ENCODE data around the gene APOB. TPM values are rescaled to one million over a fixed set of nuclear protein-coding genes. Genes with fewer than 3 reads are reported as not detected.

APOB gene
- total RNA-seq, 8 experiments from 2014 or later: under 0.01 to 0.15 (median 0.09) TPM; not detected in 1

DNA sequence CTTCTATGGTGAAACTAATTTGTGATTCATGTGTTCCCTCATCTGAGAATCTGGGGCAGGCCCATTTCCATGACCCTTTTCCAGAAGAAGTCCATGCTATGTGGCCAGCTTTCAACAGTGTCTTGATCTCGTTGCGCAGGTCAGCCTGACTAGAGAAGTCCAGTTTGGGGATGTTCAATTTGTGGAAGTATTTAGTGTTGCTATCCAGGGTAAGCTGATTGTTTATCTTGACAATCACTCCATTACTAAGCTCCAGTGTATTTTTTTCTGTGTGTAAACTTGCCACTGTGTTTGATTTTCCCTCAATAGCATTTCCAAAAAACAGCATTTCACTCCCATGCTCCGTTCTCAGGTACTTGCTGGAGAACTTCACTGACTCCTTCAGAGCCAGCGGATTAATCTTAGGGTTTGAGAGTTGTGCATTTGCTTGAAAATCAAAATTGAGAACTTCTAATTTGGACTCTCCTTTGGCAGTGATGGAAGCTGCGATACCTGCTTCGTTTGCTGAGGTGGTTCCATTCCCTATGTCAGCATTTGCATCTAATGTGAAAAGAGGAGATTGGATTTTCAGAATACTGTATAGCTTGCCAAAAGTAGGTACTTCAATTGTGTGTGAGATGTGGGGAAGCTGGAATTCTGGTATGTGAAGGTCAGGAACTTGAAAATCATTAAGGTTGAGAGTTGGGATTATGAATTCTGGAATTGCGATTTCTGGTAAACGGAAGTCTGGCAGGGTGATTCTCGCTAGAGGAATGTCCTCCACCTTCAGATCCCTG, 35.7 kb downstream of the APOB start:
- Histone ChIP-seq H3K4me3 (no peak overlapping the region), H3K4me1 (replicated peaks in 1 of 2) (no peaks in the 10 kb centered on the region), H3K27ac (no peak overlapping the region)
- in situ Hi-C loops (cut with MboI; ENCODE audit: low pct_unique_long_range_greater_than_20kb in 2 of 9, low sequenced_read_pairs in 9 of 9, unreplicated experiment in 9 of 9): no loop called here
- 13 to 100% (median 69%) methylated on average over 1 to 9 of the region's 9 CpGs; no CpG with 5 or more reads in 2 of the 10 experiments for WGBS, 10 experiments
- no peak for ATAC-seq (replicated peaks in 6 of 8)

DNA sequence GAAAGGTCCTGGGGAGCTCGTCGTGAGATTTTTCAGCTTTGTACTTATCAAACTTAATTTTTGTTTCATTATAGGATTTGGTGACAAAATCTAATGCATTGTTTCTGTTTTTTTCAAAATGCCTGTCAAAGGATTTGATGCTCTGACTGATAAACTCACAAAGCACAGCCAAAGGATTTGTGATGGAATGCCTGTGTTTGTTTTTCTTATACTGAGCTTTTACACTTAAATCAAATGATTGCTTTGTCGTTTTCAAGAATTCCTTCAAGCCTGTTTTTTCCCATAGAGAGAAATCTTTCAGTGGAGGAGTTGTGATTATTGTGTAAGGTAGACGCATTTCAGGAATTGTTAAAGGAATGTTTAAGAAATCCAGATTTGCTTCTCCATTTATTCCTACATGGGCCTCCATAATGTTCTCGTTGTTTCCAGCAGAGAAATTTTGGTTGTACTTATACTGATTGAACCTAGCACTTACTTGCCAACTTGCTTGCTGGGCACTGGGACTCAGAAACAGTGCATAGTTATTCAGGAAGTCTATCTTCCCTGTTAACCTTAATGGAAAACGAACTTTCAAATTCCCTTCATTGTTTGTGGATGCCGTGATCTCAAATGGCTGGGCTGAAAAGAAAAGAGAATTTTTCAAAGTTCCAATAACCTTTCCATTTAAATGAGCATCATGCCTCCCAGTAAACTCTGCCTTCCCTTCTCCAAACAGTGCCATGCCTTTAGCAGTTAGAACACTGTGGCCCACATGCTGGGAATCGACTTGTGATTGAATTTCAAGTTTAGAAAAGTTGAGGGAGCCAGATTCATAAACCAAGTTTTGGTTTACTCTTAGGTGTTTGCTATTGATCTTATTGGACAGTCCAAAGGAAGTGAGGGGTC, 36.5 kb downstream of the APOB start:
- Histone ChIP-seq H3K4me3 (no peak overlapping the region), H3K27ac (no peak overlapping the region), H3K4me1 (replicated peaks in 1 of 2) (no peaks in the 10 kb centered on the region)
- in situ Hi-C loops (cut with MboI; ENCODE audit: low pct_unique_long_range_greater_than_20kb in 2 of 9, low sequenced_read_pairs in 9 of 9, unreplicated experiment in 9 of 9): no loop called here
- WGBS, 10 experiments: 14 to 81% (median 44%) methylated on average over 1 to 8 of the region's 8 CpGs
- no peak for ATAC-seq (replicated peaks in 6 of 8)

DNA sequence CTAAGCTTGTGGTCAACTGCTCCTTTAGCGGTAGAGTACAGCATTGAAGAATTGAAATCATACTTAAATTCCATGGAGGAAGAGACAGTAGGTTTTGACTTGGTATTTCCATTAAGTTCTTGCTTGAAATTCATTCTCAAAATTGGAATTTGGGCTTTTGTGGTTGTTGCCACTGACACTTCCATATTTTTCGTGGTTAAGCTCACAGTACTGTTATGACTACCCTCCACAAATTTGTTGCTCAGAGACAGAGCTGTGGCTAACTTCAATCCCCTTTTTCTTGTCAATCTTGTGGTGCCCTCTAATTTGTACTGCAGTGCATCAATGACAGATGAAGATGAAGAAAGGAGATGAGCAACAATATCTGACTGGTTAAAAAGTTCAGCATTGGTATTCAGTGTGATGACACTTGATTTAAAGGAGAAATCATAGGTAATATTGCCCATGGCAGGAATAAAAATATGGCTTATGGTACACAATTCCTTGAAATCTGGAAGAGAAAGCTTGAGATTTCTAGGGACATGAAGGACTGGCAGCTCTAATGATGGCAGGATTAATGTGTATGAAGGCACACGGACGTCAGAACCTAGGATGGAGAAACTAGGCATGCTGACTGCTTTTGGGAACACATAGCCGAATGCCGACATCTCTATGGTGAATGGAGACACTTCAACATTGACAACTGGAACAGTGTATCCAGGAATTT, 37.3 kb downstream of the APOB start:
- in situ Hi-C loops (cut with MboI; ENCODE audit: low pct_unique_long_range_greater_than_20kb in 2 of 9, low sequenced_read_pairs in 9 of 9, unreplicated experiment in 9 of 9): no loop called here
- Histone ChIP-seq H3K4me1 (replicated peaks in 1 of 2) (no peaks in the 10 kb centered on the region), H3K4me3 (no peak overlapping the region), H3K27ac (no peak overlapping the region)
- WGBS, 10 experiments: 0 to 100% (median 64%) methylated on average over 1 to 6 of the region's 6 CpGs
- ATAC-seq (replicated peaks in 6 of 8): no peak

DNA sequence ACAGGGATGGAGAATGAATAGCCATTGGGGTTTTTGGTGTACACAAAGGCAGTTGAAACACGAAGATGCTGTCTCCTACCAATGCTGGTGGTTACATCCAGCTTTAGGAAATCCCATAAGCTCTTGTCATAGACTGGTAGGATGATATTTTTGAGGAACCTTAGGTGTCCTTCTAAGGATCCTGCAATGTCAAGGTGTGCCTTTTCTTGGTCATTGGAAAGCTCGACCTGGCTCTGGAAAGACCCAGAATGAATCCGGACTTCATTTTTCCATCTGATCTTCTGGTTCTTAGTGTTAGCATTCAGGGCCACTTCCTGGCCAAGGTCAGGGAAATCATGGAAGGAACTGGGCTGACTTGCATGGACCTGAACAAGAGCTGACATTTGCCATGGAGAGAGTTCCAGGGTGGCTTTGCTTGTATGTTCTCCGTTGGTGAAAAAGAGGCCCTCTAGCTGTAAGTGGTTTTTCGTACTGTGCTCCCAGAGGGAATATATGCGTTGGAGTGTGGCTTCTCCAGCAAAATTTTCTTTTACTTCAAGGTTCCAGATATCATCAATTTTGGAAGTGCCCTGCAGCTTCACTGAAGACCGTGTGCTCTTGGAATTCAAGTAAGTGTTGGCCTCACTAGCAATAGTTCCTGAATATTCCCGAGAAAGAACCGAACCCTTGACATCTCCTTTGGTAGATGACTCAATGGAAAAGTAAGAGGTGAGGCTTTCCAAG, 38.0 kb downstream of the APOB start:
- Histone ChIP-seq H3K4me1 (replicated peaks in 1 of 2) (no peaks in the 10 kb centered on the region), H3K27ac (no peak overlapping the region), H3K4me3 (no peak overlapping the region)
- in situ Hi-C loops (cut with MboI; ENCODE audit: low pct_unique_long_range_greater_than_20kb in 2 of 9, low sequenced_read_pairs in 9 of 9, unreplicated experiment in 9 of 9): no loop called here
- no peak for ATAC-seq (replicated peaks in 6 of 8)
- 7 to 88% (median 58%) methylated on average over 2 to 9 of the region's 9 CpGs; no CpG with 5 or more reads in 1 of the 10 experiments for WGBS, 10 experiments

DNA sequence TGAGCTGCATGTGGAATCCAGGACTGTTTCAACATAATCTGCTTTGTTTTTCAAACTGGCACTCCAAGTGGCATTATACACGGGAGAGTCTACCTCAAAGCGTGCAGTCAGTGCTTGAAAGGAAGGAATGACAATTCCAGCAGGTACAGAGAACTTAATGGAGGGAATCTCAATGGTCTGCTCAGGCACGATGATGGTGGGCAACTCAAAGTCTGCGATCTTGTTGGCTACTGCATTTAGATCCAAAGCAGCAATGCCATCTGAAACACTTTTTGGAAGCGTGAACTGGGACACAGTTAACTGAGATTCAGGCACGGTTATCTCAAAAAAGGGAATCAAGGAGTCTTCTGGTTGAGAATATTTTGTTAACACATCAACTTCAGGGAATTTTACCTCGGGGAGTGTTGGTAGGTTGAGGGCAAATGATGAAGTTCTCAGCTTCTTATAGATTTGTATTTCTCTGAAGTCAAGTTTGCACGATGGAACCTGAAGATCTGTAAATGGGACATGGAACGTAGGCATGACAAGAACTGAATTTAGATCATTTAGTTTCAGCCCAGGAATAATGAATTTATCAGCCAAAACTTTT, 38.7 kb downstream of the APOB start:
- no peak overlapping the region for H3K27ac ChIP-seq
- in situ Hi-C loops (cut with MboI; ENCODE audit: low pct_unique_long_range_greater_than_20kb in 2 of 9, low sequenced_read_pairs in 9 of 9, unreplicated experiment in 9 of 9): no loop called here
- no peaks in the 10 kb centered on the region for H3K4me1 ChIP-seq (replicated peaks in 1 of 2)
- ATAC-seq (replicated peaks in 6 of 8): no peak
- WGBS, 10 experiments: 21 to 89% (median 61%) methylated on average over 2 to 9 of the region's 9 CpGs
- H3K4me3 ChIP-seq: no peak overlapping the region

DNA sequence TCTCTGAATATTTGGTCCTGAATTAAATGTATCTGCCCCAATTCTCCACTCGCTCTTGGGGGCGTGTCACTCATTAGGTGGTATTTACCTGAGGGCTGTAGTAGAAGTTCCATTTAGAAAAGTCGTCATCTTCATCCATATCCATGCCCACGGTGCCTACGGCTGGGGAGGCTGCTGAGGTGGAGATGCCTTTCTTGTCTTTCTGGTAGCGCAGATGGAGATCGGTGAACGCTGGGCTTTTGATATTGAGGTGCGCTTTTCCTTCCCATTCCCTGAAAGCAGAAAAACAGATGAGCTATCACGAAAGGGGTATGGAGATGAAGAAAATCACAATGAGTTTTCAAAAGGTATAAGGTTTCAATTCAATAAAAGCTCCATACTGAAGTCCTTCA, 39.7 kb downstream of the APOB start:
- no peak for ATAC-seq (replicated peaks in 6 of 8)
- in situ Hi-C loops (cut with MboI; ENCODE audit: low pct_unique_long_range_greater_than_20kb in 2 of 9, low sequenced_read_pairs in 9 of 9, unreplicated experiment in 9 of 9): no loop called here
- WGBS, 10 experiments: 25 to 96% (median 67%) methylated on average over 1 to 8 of the region's 10 CpGs
- Histone ChIP-seq H3K27ac (no peak overlapping the region), H3K4me3 (no peak overlapping the region), H3K4me1 (replicated peaks in 1 of 2) (no peaks in the 10 kb centered on the region)

DNA sequence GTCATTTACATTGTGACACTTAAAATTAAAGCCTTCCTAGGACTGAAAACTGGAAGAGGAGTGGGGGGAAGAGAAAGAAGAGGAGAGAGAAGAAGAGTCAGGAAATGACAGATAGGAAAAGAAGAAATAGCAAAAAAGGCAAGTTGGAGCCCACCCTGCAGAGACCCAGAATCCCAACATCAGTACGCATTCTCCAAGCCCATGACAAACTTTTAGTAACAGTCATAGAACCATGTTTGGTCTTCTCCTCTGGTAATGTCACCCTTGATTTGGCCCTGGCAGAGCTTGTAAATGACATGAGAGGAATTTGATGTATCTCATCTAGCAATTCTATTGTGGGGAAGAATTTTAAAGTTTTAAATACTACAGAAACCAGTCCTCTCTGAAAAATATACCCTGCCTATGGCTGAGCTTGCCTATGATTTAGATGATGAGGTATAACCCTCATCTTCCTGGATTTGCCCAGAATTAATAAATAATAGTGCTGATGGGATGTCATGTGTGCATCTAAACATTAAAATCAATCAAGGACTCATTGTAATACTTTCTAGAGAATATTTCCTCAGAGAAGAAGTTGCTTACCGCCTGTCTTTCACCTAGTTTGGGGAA, 40.2 kb downstream of the APOB start:
- no peak for ATAC-seq (replicated peaks in 6 of 8)

DNA sequence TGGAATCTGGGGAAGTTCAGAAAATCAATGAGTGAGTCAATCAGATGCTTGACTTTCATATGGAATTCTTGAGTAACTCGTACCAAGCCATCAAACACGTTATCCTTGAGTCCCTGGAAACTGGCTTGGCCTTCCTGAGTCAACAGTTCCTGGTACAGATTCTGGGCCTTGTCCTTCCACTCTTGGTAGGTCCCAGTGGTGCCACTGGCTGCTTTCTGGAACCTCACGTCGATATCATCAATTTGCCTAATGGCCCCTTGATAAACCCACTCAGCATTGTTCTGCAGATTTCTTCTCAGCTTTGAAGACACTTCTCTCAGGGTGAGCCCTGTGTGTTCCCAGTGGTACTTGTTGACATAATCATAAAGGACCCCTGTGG, 41.1 kb downstream of the APOB start:
- ATAC-seq (replicated peaks in 6 of 8): no peak
- no peaks in the 10 kb centered on the region for H3K4me1 ChIP-seq (replicated peaks in 1 of 2)
- no peak overlapping the region for H3K4me3 ChIP-seq
- no peak overlapping the region for H3K27ac ChIP-seq
- in situ Hi-C loops (cut with MboI; ENCODE audit: low pct_unique_long_range_greater_than_20kb in 2 of 9, low sequenced_read_pairs in 9 of 9, unreplicated experiment in 9 of 9): no loop called here
- WGBS, 10 experiments: 0 to 50% (median 35%) methylated on average over 1 to 4 of the region's 4 CpGs; no CpG with 5 or more reads in 3 of the 10 experiments

More for the DNA sequence above, 40.2 kb downstream of the APOB start:
- Histone ChIP-seq H3K4me1 (replicated peaks in 1 of 2) (no peaks in the 10 kb centered on the region), H3K27ac (no peak overlapping the region), H3K4me3 (no peak overlapping the region)
- WGBS, 10 experiments: 31 to 100% (median 91%) methylated on average over 1 to 2 of the region's 2 CpGs
- in situ Hi-C loops (cut with MboI; ENCODE audit: low pct_unique_long_range_greater_than_20kb in 2 of 9, low sequenced_read_pairs in 9 of 9, unreplicated experiment in 9 of 9): no loop called here

DNA sequence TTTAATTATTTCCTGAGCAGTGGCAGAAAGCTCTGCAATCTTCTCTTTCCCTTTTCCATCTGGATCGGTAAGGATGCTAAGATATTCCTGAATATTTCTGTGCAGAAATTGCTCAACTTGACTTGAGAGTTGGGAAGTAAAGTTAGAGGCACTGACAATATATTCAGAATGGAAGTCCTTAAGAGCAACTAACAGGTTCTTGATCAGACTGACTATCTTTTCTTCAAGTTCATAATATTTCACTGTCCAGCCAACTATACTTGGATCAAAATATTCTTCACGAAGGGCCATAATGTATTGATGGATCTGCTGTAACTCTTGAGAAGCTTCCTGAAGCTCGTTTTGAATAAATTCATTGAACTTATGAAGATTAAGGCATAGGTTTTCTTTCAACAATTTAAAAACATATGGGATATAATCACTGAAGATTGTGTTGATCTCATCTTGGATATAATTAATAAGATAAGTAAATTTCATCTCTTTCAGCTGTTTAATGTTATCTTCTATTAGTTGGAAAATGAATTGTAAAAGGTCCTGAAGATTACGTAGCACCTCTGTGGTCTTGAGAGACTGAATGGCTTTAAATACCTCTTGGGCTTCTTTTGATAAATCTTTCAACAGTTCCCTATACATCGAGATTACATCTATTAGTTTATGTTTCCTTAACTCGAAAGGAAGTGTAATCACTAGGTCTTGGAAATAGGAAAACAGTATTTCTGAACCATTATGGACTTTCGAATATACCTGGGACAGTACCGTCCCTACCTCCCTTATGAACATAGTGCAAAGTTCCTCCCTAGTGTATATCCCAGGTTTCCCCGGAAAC, 41.7 kb downstream of the APOB start:
- Histone ChIP-seq H3K27ac (no peak overlapping the region), H3K4me1 (replicated peaks in 1 of 2) (no peaks in the 10 kb centered on the region), H3K4me3 (no peak overlapping the region)
- no peak for ATAC-seq (replicated peaks in 6 of 8)
- 23 to 100% (median 69%) methylated on average over 1 to 9 of the region's 9 CpGs for WGBS, 10 experiments
- in situ Hi-C loops (cut with MboI; ENCODE audit: low pct_unique_long_range_greater_than_20kb in 2 of 9, low sequenced_read_pairs in 9 of 9, unreplicated experiment in 9 of 9): no loop called here

DNA sequence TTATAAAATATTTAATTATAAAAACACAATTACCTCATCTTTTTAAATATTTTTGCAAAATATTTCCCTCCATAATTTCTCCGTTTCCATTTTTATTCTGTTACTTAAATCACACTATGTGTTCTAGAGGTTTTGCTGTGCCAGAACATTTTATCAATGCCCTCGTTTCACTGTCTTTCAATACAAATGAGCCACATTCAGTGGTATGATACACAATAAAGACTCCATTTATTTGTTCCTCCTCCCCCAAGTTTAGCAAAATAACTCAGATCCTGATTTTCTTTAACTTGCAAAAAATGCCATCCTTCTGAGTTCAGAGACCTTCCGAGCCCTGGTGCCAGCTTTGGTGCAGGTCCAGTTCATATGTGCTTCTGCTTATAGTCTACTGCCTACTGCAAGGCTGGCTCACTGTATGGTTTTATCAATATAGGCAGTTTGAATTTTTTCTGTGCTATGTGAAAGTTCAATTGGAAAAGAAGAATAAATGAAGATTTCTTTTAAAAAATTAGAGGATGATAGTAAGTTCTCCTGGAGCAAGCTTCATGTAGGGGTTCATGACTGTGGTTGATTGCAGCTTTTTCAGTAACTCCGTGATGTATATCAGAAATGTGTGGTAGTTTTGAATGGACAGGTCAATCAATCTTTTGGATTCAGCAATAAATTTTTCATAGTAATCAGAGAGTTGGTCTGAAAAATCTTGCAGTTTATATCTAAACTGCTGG, 42.5 kb downstream of the APOB start:
- ATAC-seq (replicated peaks in 6 of 8): no peak
- in situ Hi-C loops (cut with MboI; ENCODE audit: low pct_unique_long_range_greater_than_20kb in 2 of 9, low sequenced_read_pairs in 9 of 9, unreplicated experiment in 9 of 9): no loop called here
- Histone ChIP-seq H3K27ac (no peak overlapping the region), H3K4me3 (no peak overlapping the region), H3K4me1 (replicated peaks in 1 of 2) (no peaks in the 10 kb centered on the region)
- 37 to 93% (median 85%) methylated on average over 2 to 4 of the region's 4 CpGs for whole genome bisulfite sequencing, 10 experiments
